Measurements from ENCODE around the gene TENM3.

TENM3 gene

GRCh38 chr4:182642831-182643230 lies 399.6 kb downstream of the TENM3 start:
- no peak for DNase-seq (ENCODE audit: extremely low read depth, low read depth)
- peak; percentile 12 for TF ChIP-seq CTCF (IDR thresholded peaks at IDR 0.05; ENCODE audit: low read depth, low read length)

GRCh38 chr4:182643801-182644682 lies 400.8 kb downstream of the TENM3 start:
- peak; percentile 25 for DNase-seq (ENCODE audit: extremely low read depth, low read depth)
- no peak for TF ChIP-seq CTCF (IDR thresholded peaks at IDR 0.05; ENCODE audit: low read depth, low read length)

- no peak for DNase-seq (ENCODE audit: extremely low read depth, low read depth)
- TF ChIP-seq CTCF (IDR thresholded peaks at IDR 0.05; ENCODE audit: low read depth, low read length): no peak
Measured at GRCh38 chr4:182644683-182645050, 401.5 kb downstream of the TENM3 start.

GRCh38 chr4:182645511-182645910 lies 402.3 kb downstream of the TENM3 start:
- no peak for TF ChIP-seq CTCF (IDR thresholded peaks at IDR 0.05; ENCODE audit: low read depth, low read length)
- no peak for DNase-seq (ENCODE audit: extremely low read depth, low read depth)

DNA sequence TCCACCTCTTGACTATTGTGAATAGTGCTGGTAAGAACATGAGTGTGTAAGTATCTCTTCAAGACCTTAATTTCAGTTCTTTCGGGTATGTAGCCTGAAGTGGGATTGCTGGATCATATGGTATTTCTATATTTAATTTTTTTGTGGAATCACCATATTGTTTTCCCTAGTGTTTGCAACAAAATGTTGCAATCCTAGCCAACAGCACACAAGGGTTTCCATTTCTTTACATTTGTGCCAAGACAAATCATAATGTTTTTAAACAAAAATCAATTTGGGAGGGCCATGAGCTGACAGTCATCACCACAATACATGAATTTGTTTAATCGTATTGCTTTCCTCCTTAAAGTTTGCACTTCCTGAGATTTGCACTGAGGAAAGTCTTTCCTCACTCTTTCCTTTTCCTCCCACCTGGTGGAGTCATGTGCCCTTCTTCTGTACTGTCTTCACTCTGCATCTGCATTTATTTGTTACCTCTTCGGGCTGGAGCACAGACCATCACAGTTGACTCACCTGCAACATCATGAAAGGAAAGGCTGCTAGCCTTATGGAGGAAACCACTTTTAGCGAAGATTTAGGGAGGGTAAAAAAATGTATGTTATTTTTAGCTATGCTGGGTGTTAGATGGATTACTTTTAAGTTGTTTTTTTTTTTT lies 404.6 kb downstream of the TENM3 start:
- DNase-seq (ENCODE audit: extremely low read depth, low read depth): no peak
- TF ChIP-seq CTCF (IDR thresholded peaks at IDR 0.05; ENCODE audit: low read depth, low read length): no peak

GRCh38 chr4:182648766-182649165 lies 405.6 kb downstream of the TENM3 start:
- DNase-seq (ENCODE audit: extremely low read depth, low read depth): no peak
- TF ChIP-seq CTCF (IDR thresholded peaks at IDR 0.05; ENCODE audit: low read depth, low read length): no peak
